BJ (cell line): ENCODE measurements around the gene ITPRID1. TPM values are rescaled to one million over a fixed set of nuclear protein-coding genes. Genes with fewer than 3 reads are reported as not detected.

Experiments
- CTCF ChIA-PET: fragments of 350-600 bp; formaldehyde crosslinking; extraction: SDS; loops from one replicate; lab custom pipeline; 2021; ENCODE audit warnings: antibody characterized with exemption, inconsistent platforms; lab: Yijun Ruan, JAX
- POLR2A ChIA-PET: fragments of 300-600 bp; sonication (Branson Sonifier 250); formaldehyde crosslinking; extraction: SDS; loops from one replicate; lab custom pipeline; 2021; ENCODE audit warnings: antibody characterized with exemption; lab: Charles Lee
- DNase-seq: peaks from one replicate; pipeline ENCODE4 v3.0.0-alpha.2; 2011; ENCODE audit warnings: low read depth
- H3K27me3 ChIP-seq: 2 replicates; pipeline ENCODE4 v1.6.0; 2011; ENCODE audit warnings: low read length; ENCODE audit not compliant: control insufficient read depth, insufficient read depth
- H3K36me3 ChIP-seq: 2 replicates; pipeline ENCODE4 v1.5.1; 2011; ENCODE audit warnings: low read length; ENCODE audit not compliant: control insufficient read depth, insufficient read depth
- H3K4me3 ChIP-seq: 2 replicates; pipeline ENCODE4 v1.5.1; 2011; ENCODE audit warnings: low read depth, mild to moderate bottlenecking, control low read depth, low read length
- CTCF ChIP-seq: IDR thresholded peaks from 2 replicates; pipeline ENCODE4 v1.5.1; 2011; ENCODE audit warnings: low read depth, mild to moderate bottlenecking, control low read depth, inconsistent platforms, low read length, moderate library complexity; ENCODE audit not compliant: insufficient read depth
- polyA plus RNA-seq: library from polyadenylated mRNA; depleted of rRNA; stranded (reverse); fragments of >200 nt; gene quantifications from 2 replicates; pipeline ENCODE4 v1.2.3, GENCODE V29; 2011

ITPRID1 gene
- polyA plus RNA-seq, 1 experiment = not detected

GRCh38 chr7:31688996-31689395 is 175.1 kb downstream of the ITPRID1 start:
- no peaks in the 10 kb centered on the region for H3K27me3 ChIP-seq
- H3K4me3 ChIP-seq = no peak overlapping the region
- no peak for DNase-seq
- no peaks in the 10 kb centered on the region for H3K36me3 ChIP-seq
- ChIA-PET CTCF (interaction anchor here (0.5 kb wide), 1 partner anchor 1455 kb away, joined by 3 read pairs; no protein-coding TSS in a partner anchor), POLR2A (no interaction called here)
- TF ChIP-seq CTCF = no peak

- DNase-seq = no peak
- TF ChIP-seq CTCF = no peak
- no peaks in the 10 kb centered on the region for H3K36me3 ChIP-seq
- CTCF ChIA-PET = interaction anchor here (1.5 to 1.6 kb wide), 2 partner anchors 13 to 248 kb away, joined by 3 read pairs; no protein-coding TSS in a partner anchor
- POLR2A ChIA-PET = no interaction called here
- no peaks in the 10 kb centered on the region for H3K27me3 ChIP-seq
- H3K4me3 ChIP-seq = no peak overlapping the region
Observed at GRCh38 chr7:31690935-31691334, 177.0 kb downstream of the ITPRID1 start.

GRCh38 chr7:31692451-31692850 is 178.6 kb downstream of the ITPRID1 start:
- TF ChIP-seq CTCF = no peak
- Histone ChIP-seq H3K4me3 (no peak overlapping the region), H3K36me3 (no peaks in the 10 kb centered on the region), H3K27me3 (no peaks in the 10 kb centered on the region)
- ChIA-PET CTCF (interaction anchor here (1.3 kb wide), 1 partner anchor 11 kb away, joined by 5 read pairs; no protein-coding TSS in a partner anchor), POLR2A (no interaction called here)
- no peak for DNase-seq

- no peak for TF ChIP-seq CTCF
- ChIA-PET POLR2A (no interaction called here), CTCF (interaction anchor here (1.3 kb wide), 1 partner anchor 10 kb away, joined by 5 read pairs; no protein-coding TSS in a partner anchor)
- H3K36me3 ChIP-seq = no peaks in the 10 kb centered on the region
- no peaks in the 10 kb centered on the region for H3K27me3 ChIP-seq
- DNase-seq = no peak
- no peak overlapping the region for H3K4me3 ChIP-seq
Observed at GRCh38 chr7:31692871-31693270, 179.0 kb downstream of the ITPRID1 start.

- Histone ChIP-seq H3K4me3 (no peak overlapping the region), H3K36me3 (no peaks in the 10 kb centered on the region), H3K27me3 (no peaks in the 10 kb centered on the region)
- DNase-seq = no peak
- CTCF ChIA-PET = interaction anchor here (1.2 kb wide), 1 partner anchor 253 kb away, joined by 3 read pairs; no protein-coding TSS in a partner anchor
- TF ChIP-seq CTCF = no peak
- POLR2A ChIA-PET = no interaction called here
Observed at GRCh38 chr7:31695859-31696614, 182.1 kb downstream of the ITPRID1 start.
